GM18526 (cell line): ENCODE data around the gene ARHGAP25.

Experiments used
- POLR2A ChIP-seq: IDR thresholded peaks from 3 replicates; pipeline ENCODE4 v1.6.1; 2011; ENCODE audit not compliant: insufficient read length; ENCODE audit errors: extremely low read depth

Gene ARHGAP25, protein sequence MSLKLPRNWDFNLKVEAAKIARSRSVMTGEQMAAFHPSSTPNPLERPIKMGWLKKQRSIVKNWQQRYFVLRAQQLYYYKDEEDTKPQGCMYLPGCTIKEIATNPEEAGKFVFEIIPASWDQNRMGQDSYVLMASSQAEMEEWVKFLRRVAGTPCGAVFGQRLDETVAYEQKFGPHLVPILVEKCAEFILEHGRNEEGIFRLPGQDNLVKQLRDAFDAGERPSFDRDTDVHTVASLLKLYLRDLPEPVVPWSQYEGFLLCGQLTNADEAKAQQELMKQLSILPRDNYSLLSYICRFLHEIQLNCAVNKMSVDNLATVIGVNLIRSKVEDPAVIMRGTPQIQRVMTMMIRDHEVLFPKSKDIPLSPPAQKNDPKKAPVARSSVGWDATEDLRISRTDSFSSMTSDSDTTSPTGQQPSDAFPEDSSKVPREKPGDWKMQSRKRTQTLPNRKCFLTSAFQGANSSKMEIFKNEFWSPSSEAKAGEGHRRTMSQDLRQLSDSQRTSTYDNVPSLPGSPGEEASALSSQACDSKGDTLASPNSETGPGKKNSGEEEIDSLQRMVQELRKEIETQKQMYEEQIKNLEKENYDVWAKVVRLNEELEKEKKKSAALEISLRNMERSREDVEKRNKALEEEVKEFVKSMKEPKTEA

DNA sequence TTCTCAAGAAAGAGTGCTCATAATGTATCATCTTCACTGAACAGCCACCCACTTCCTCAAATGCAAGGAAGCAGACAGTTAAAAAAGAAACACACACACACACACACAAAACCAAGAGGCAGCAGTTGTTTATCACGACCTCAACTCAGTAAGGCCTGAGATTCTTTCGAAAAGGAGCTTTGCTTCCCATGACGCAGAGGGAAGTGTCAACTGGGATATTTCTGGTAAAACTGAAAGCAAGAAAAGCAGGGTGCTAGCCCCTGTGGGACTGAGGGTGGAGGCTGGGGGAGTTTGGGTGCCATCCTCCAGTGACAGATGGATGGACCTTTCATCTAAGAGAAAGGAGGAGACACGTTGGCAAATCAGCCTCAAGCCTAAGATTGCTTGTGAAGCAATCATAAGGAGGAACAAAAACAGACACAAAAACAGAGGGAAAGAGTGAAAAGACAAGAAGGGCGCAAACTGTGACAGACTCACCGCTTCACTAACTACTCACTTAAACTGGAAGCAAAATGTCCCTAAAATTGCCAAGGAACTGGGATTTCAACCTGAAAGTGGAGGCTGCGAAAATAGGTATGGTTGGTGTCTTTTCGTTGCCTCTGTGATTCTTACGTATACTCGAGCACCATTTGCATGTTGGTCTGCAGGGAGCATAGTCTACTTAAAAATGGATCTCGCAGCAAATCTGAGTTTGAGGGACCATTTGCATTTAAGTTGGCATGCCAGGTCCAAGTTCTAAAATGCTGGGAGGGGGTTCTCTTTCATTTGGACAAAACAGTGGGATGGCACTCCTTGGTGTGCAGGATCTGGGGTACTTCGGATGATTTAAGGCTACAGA, at the start of gene ARHGAP25:
Gene ARHGAP25 (plus strand): TSS at position 124 of the 838 bp plus-strand sequence. CDS start 389 bp downstream, at position 513.
- TF ChIP-seq POLR2A, result no peak

DNA sequence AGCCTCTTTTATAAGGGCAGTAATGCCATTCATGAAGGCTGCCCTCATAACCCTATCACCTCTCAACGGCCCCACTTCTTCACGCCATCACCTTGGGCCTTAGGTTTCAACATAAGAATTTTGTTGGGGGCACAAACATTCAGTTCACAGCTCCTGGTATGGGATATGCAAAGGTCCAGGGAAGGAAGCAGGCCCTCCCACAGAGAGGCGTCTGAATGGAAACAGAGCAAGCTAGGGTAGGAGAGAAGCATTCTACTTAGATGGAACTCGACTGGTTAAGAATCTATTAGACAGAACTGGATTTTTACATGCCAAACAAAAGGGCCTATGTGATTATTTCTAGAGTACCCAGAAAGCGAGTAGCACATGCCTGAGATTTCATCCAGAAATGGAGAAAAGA, 48.4 kb upstream of the ARHGAP25 start:
- no peak for TF ChIP-seq POLR2A

DNA sequence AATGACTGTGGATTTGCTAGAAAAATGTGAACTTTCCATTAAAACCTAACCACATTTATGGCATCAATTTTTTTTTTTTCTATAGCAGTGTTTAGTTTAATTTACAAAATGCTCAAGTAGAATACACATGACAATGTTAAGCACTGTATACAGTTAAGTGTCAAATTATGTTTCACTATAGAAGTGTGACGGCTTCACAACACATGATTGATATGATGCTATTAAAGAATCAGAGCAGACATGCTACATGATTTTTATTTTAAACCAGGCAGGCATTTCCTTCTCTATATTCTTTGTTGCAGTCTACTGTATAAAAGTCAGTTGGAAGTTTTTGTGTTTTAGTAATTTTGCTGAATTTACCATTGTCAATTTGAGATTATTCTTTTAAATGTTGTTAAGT, 47.6 kb upstream of the ARHGAP25 start:
- TF ChIP-seq POLR2A, result no peak

DNA sequence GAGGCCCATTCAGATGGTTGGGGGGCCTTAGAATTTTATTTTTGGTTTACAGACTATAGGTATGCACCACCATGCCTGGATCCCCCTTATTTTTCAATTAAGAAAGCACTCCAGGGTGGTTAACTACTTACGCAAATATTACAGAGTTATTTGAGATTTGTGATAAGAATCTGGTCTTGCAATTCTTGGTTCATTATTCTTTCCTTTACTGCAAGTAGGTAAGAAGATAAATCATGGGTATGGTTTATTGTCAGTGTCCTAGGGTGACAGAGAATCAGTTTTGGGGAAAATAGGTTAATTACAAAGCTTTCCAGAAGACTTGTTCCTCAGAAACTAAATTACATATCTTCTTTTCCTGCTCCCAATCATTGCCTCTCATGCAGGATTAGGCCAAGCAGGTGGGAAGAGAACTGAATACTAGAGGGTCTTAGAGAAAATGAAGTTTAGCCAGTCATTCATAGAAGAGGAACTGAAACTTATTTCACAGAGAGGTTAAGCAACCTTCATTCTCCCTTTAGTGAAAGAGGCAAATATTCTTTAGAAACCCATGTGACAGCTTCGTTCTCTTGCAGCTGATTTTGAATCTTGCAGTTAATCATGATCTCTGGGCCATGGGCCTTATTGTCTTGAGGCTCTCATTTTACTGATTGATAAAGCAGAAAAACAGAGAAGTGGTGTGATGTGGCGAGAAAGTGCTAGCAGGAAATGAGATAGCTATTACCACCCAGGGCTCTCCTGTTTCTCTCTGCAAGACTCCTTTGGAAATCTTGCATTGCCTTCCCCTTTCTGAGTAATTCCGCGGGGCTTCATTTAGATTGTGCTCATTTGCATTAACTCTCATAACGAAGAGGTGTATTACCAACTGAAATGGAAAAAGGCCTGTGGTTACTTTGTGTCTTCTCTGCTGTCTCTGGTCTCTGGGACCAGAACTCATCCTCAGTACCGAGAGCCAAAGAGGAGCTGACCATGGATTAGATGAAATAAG, 44.8 kb upstream of the ARHGAP25 start:
- no peak for TF ChIP-seq POLR2A

DNA sequence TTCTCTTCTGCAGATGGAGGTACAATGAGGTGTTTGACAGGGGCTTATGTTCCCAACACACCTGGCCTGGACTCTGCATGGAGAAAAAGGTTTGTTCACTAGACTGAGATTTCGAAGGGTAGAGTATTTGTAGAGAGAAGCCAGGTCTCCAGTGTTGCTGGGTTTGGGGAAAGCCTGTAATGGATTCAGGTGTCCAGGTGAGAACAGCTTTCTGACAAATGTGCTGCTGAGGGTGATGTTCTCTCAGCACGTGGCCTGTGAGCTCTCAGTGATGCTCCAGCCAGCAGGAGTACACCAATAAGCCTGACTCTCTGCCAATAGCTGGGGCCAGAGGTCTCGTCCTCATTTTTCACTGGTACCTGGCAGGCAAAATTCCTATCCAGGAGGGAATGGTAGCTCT, 43.8 kb upstream of the ARHGAP25 start:
- no peak for TF ChIP-seq POLR2A

DNA sequence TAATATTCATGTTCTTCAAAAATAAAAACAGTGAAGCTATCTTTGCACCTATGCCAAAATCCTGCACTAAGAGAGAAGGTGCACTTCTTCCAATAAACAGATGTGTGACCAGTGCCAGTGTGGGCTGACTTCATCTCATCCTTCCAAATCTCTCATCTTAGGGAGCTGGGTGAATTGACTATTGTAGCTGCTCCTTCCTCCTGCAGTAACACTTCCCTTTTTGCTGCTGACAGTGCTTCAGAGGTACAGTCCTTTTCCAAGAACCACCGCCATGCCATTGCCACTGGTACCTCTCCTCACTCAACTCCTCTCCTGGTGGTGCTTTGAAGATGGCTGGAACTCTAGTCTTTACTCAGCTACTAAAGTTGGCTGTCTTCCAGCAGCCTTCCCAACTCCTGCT, 42.1 kb upstream of the ARHGAP25 start:
- TF ChIP-seq POLR2A, result no peak

DNA sequence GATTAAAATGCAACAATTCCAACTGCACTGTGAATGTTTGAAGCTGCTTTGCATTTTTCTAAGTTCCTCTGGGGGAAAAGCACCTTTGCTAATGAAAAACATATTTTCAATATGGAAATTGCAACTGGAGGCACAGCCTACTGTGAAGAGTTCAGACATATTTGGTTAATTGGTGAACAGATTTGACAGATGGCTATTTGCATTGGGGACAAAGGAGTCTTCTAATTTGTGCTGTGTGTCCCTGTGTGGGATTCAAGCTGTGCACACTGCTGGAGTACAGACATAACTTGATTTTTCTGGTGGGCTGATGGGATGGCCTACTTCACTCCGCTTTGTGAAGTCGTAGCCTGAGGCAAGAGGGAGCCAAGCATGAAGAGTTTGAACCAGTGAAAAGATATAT, 40.7 kb upstream of the ARHGAP25 start:
- TF ChIP-seq POLR2A, result no peak

DNA sequence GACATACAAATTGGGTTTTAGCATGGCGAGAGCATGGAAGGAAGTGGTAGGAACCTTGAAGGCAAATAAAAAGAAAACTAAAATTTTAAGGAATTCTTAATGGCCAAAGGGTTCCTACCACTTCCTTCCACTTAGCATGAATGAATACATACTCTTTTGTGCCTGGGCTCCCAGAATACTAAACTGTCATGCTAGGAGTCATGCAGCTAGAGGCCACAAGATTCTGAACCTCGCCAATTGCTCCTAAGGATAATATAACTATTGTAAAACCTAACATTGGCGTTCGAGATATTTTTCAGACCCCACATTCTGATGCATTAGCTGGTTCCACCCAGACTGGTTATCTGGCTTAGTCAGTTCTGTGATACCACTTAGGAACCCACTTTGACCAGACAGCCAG, 38.6 kb upstream of the ARHGAP25 start:
- no peak for TF ChIP-seq POLR2A

DNA sequence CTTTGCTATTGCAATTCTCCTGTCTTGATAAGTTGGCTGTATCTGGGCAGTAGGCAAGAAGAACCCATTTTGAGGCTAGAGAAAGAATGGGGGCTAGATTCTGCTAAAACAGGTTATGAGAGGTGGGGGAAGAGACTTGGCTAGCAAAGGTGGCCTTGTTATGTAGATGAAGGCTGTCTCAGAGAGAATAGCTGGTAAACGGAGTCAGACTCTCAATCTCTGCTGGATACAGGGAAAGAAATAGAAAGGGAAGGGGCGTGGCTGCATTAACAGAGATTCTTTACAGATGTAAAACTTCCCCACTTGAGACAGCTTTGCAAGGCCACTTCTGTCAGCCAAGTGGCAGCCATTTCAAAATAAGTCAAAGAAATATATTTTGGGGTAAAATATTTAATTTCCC, 38.1 kb upstream of the ARHGAP25 start:
- TF ChIP-seq POLR2A, result no peak

DNA sequence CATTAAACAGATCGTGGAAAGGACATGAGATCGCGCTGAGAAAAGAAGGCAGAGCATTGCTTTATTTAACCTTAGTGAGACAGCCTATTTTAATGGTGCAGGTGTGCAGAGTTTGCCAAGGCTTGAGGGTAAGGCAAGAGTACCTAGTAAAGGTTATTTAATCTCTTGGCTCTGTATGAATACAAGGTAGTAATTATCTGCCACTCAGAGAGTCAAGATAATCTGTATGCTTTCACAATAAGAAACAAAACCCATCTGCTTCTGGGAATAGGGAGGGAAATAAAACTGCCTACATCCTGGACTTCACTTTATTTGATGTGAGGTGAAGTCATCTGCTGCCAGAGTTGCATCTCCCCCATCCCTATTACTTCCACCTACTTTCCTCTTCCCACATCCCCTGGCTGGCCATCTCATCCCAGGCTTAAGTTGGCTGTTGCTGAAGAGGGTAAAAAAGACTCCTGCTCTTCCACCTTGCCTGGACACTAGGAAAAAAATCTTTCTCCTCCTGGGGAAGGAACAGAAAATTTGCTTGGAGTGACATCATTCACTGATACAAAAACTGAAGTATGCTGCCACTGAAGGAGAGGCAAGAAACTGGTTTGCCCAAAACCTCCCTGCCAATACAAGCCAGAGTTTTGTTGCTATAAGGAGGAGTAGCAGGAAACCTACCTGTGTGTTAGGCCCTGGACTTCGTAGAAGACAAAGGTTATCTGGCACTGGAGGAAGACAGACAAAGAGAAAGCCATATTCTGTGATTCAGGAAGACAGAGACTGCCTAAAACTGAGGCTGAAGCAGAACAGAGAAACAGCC, 35.8 kb upstream of the ARHGAP25 start:
- no peak for TF ChIP-seq POLR2A

DNA sequence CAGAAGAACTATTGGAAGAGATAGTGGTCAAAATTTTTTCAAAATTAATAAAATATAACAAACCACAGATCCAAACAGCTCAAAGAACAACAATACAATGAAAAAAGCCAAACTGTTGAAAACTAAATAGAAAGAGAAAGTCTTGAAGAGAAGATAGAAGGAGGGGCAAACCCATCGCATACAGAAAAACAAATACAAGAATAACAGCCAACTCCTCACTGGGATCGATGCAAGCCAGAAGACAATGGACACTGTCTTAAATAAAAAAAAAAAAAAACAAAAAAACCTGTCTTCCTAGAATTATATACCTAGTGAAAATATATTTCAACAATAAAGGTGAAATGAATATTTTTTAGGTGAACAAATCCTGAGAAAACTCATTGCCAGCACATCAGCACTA, 34.1 kb upstream of the ARHGAP25 start:
- TF ChIP-seq POLR2A, result no peak

DNA sequence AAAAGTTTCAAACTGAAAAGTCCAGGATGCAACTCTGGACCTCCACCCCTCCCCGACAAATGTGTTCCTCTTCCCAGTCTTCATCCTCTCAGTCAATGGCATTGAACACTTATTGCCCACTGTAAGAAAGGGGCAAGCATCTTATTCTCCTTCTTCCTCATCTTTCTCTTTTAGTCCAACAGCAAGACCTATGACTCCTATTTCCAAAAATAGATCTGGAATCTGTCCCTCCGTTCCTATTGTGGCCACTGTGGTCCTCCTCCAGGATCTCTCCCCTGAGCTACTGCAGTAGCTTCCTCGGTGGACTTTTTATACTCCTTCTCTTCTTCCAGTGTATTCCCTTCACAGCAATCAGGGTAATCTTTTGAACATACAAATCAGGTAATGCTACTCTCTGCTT, 28.0 kb upstream of the ARHGAP25 start:
- TF ChIP-seq POLR2A, result no peak

DNA sequence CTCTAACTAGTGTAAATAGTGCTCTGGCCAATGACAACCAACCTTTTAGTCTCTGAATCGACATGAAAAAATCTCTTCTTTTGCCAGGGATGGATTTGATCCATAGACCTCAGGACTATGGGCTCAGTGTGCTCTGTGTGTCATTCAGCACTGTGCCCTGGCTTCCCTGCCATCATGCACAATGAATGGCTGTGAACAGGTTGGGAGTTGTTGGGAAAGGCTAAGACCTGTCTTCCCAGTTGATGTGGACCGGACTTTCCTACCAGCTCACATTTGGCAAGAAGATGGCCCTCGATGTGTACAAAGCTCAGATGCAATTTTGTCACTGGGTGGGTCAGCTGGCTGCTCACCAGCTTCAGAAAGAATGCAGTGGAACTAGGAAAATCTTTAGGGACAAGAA, 26.0 kb upstream of the ARHGAP25 start:
- TF ChIP-seq POLR2A, result no peak

DNA sequence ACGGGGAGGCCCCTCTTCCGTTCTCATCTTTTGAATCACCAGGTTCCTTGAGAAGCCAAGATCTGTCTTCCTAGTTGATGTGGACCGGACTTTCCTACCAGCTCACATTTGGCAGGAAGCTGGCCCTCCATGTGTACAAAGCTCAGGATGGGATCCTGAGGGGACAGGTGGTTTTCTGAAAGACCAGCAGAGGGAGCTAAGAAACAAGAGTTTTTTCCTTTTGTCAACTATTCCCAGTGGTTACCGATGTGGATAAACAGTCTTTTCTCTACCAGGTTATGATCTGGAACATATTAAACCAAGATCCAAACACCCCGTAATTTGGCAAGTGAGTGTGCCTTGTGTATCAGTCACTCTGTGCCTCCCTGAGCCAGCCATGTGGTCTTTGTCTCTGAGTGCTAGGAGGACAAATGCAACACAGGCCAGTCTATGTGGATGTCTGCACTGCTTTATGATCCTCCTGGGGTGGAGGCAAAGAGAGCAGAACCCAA, 25.1 kb upstream of the ARHGAP25 start:
- TF ChIP-seq POLR2A, result no peak
